ENCODE results near the gene ARL16.

DNA sequence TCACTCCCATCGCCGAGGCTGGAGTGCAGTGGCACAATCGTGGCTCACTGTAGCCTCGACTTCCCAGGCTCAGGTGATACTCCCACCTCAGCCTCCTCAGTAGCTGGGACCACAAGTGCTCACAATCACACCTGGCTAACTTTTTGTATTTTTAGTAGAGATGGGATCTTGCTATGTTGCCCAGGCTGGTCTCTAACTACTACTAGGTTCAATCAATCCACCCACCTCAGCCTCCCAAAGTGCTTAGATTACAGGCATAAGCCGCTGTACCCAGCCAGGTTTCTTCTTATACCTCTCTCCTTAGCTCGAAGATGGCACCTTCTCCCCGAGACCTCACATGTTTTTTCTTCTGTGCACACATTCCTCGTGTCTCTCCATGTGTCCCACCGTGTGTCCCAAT is 43.6 kb downstream of the ARL16 start:
- TF ChIP-seq, protein P1, sequence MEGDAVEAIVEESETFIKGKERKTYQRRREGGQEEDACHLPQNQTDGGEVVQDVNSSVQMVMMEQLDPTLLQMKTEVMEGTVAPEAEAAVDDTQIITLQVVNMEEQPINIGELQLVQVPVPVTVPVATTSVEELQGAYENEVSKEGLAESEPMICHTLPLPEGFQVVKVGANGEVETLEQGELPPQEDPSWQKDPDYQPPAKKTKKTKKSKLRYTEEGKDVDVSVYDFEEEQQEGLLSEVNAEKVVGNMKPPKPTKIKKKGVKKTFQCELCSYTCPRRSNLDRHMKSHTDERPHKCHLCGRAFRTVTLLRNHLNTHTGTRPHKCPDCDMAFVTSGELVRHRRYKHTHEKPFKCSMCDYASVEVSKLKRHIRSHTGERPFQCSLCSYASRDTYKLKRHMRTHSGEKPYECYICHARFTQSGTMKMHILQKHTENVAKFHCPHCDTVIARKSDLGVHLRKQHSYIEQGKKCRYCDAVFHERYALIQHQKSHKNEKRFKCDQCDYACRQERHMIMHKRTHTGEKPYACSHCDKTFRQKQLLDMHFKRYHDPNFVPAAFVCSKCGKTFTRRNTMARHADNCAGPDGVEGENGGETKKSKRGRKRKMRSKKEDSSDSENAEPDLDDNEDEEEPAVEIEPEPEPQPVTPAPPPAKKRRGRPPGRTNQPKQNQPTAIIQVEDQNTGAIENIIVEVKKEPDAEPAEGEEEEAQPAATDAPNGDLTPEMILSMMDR (IDR thresholded peaks at IDR 0.05; ENCODE audit: low read length), result no peak
- TF ChIP-seq EZH2 (optimal IDR thresholded peaks at IDR 0.05; ENCODE audit: low read depth, low read length), result no peak
- no peak for TF ChIP-seq EZH2phosphoT487 (IDR thresholded peaks at IDR 0.05; ENCODE audit: low read length)
